SU-DHL-6 (cell line): Measurements from ENCODE around the gene PPFIA2.

Source experiments
- H2AFZ ChIP-seq: fragments of 200-600 bp; sonication (generic); 2 replicates; pipeline ENCODE4 v1.6.1; 2014; ENCODE audit warnings: low read depth, mild to moderate bottlenecking, moderate library complexity, mixed read lengths, antibody characterized with exemption, low read length; ENCODE audit not compliant: severe bottlenecking
- H3F3A ChIP-seq: fragments of 200-600 bp; shearing (Covaris generic); 2 replicates; pipeline ENCODE4 v1.6.0; 2016; ENCODE audit warnings: antibody characterized with exemption, mild to moderate bottlenecking; ENCODE audit not compliant: insufficient read depth
- H3K27ac ChIP-seq: fragments of 200-600 bp; sonication (generic); 2 replicates; pipeline ENCODE4 v1.5.1; 2016; ENCODE audit warnings: low read depth, mild to moderate bottlenecking, low read length, moderate library complexity, mixed read lengths
- H3K27me3 ChIP-seq: fragments of 200-600 bp; sonication (generic), shearing (Covaris generic); 2 replicates; pipeline ENCODE4 v1.6.0; 2014; ENCODE audit warnings: mild to moderate bottlenecking, low read length
- H3K36me3 ChIP-seq: fragments of 200-600 bp; sonication (generic); 2 replicates; pipeline ENCODE4 v1.6.1; 2014; ENCODE audit warnings: mild to moderate bottlenecking, low read length, mixed read lengths
- H3K4me2 ChIP-seq: fragments of 300-600, 200-600 bp; shearing (Covaris generic), sonication (generic); 2 replicates; pipeline ENCODE4 v1.6.0; 2014; ENCODE audit warnings: low read length, low read depth, mild to moderate bottlenecking; ENCODE audit not compliant: poor library complexity, severe bottlenecking
- H3K4me3 ChIP-seq: fragments of 200-600 bp; sonication (generic); 2 replicates; pipeline ENCODE4 v1.5.1; 2014; ENCODE audit warnings: antibody characterized with exemption, low read length, mild to moderate bottlenecking, mixed read lengths; ENCODE audit not compliant: insufficient read depth, poor library complexity, severe bottlenecking
- H3K79me2 ChIP-seq: fragments of 200-600 bp; sonication (generic); 2 replicates; pipeline ENCODE4 v1.6.1; 2014; ENCODE audit warnings: mild to moderate bottlenecking, low read length, moderate library complexity; ENCODE audit not compliant: insufficient read depth
- H3K9ac ChIP-seq: fragments of 200-600 bp; sonication (generic); 2 replicates; pipeline ENCODE4 v1.7.0; 2014; ENCODE audit warnings: mild to moderate bottlenecking, low read length
- H3K9me2 ChIP-seq: fragments of 200-600 bp; sonication (generic); replicated peaks from 2 replicates; pipeline ENCODE4 v1.6.1; 2014; ENCODE audit warnings: low read length; ENCODE audit not compliant: insufficient read depth
- H3K9me3 ChIP-seq: fragments of 200-600 bp; sonication (generic); 2 replicates; pipeline ENCODE4 v1.6.1; 2014; ENCODE audit warnings: low read length, mixed read lengths; ENCODE audit not compliant: insufficient read depth
- H4K20me1 ChIP-seq: fragments of 200-600 bp; sonication (generic); 2 replicates; pipeline ENCODE4 v1.6.1; 2014; ENCODE audit warnings: low read depth, mild to moderate bottlenecking, antibody characterized with exemption, low read length, moderate library complexity, mixed read lengths
- EZH2phosphoT487 ChIP-seq: fragments of 200-600 bp; sonication (generic), shearing (Covaris generic); conservative IDR thresholded peaks from 2 replicates; pipeline ENCODE4 v1.6.1; 2018; ENCODE audit warnings: mild to moderate bottlenecking, antibody characterized with exemption, low read length, moderate library complexity, mixed read lengths
- TF ChIP-seq, protein P1 (sequence below): fragments of 200-600 bp; sonication (generic); IDR thresholded peaks from one replicate; pipeline ENCODE4 v1.5.1; 2017; ENCODE audit warnings: antibody characterized with exemption, mild to moderate bottlenecking, low read length, moderate library complexity; ENCODE audit not compliant: insufficient read depth, poor library complexity, severe bottlenecking

Gene PPFIA2

DNA sequence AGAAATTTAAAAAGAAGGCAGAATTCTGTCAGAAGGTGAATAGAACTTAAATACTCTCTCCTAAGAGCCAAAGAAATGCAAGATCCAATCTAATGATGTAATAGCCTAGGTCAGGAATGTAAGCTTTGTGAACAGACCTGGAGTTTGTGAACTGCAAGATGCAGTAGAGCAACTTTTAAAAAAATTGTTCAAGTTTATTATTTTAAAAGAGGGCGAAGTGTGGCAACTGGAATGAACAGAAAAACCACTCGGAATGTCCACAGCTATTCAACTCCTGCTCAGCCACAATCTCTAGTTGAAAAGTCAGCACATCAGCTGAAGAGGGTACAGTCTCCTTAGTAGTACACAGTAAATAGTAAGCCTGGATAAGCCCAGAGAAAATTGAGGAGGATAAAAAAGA lies 228.8 kb downstream of the PPFIA2 start:
- H3K9ac ChIP-seq, result no peak overlapping the region
- H3K9me3 ChIP-seq, result no peaks in the 10 kb centered on the region
- H3K4me2 ChIP-seq, result no peak overlapping the region
- no peak overlapping the region for H3K4me3 ChIP-seq
- TF ChIP-seq, protein P1, sequence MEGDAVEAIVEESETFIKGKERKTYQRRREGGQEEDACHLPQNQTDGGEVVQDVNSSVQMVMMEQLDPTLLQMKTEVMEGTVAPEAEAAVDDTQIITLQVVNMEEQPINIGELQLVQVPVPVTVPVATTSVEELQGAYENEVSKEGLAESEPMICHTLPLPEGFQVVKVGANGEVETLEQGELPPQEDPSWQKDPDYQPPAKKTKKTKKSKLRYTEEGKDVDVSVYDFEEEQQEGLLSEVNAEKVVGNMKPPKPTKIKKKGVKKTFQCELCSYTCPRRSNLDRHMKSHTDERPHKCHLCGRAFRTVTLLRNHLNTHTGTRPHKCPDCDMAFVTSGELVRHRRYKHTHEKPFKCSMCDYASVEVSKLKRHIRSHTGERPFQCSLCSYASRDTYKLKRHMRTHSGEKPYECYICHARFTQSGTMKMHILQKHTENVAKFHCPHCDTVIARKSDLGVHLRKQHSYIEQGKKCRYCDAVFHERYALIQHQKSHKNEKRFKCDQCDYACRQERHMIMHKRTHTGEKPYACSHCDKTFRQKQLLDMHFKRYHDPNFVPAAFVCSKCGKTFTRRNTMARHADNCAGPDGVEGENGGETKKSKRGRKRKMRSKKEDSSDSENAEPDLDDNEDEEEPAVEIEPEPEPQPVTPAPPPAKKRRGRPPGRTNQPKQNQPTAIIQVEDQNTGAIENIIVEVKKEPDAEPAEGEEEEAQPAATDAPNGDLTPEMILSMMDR, result no peak
- no peak overlapping the region for H2AFZ ChIP-seq
- H3K27ac ChIP-seq, result no peak overlapping the region
- no peaks in the 10 kb centered on the region for H3K9me2 ChIP-seq
- no peaks in the 10 kb centered on the region for H3K79me2 ChIP-seq
- H3K27me3 ChIP-seq, result no peaks in the 10 kb centered on the region
- no peaks in the 10 kb centered on the region for H3F3A ChIP-seq
- H4K20me1 ChIP-seq, result no peaks in the 10 kb centered on the region
- no peaks in the 10 kb centered on the region for H3K36me3 ChIP-seq

DNA sequence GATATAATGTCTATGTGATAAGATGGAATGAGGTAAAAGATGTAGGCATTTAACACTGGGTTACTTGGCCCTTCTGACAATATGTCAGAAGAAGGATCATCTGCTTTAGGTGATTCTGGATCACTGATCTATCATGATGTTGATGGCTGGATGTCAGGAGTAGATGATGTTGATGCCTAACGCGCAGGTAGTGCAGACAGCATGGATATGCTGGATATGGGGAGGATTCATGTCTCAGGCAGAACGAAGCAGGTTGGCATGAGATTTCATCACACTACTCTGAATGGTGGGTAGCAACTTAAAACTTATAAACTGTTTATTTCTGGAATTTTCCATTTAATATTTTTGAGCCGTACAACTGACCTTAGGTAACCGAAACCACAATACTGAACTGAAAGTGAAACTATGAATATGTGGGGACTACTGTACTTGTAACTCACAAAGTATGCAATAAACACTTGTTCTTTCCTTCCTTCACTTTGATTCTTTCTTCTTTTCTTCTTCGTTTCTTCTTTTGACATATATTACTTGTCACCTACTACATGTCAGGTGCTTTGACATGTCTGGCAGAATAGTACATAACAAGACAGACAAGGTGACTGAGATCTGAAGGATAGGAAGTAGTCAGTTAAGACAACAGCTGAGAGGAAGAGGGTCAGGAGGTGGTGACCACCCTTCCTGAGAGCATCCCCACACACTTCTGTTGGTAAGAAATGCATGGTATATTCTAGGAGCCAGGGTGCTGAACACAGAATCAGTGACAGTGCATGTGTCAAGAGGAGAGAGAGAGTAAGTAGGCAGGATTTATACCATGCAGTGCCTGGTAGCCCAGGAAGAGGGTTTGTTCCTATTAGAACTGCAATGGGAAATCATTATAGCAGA lies 238.8 kb downstream of the PPFIA2 start:
- H3K27ac ChIP-seq, result no peak overlapping the region
- no peak overlapping the region for H3K9ac ChIP-seq
- TF ChIP-seq, protein P1, result no peak
- no peak for TF ChIP-seq EZH2phosphoT487
- H3K79me2 ChIP-seq, result no peaks in the 10 kb centered on the region
- no peaks in the 10 kb centered on the region for H3F3A ChIP-seq
- no peaks in the 10 kb centered on the region for H4K20me1 ChIP-seq
- no peak overlapping the region for H3K4me3 ChIP-seq
- H3K9me2 ChIP-seq, result no peaks in the 10 kb centered on the region
- no peak overlapping the region for H2AFZ ChIP-seq
- H3K4me2 ChIP-seq, result no peak overlapping the region
- no peaks in the 10 kb centered on the region for H3K9me3 ChIP-seq
- H3K27me3 ChIP-seq, result no peaks in the 10 kb centered on the region
- H3K36me3 ChIP-seq, result no peaks in the 10 kb centered on the region

DNA sequence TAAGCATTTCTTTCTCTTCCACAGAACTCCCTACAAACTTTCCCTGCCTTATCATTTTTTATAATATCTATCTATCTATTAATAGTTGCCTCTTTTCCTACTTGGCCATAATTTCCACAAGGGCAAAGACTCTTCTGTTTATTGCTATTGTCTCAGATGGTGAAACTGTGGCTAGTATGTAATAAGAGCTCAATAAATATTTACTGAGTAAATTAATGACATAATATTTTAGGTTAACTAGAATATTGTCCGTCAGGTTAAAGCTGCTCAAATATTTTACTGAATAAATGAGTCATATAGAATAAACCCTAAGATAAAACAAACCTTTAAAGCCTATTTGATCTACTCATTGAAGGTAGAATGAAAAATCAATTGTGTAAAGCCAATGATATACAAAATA lies 240.5 kb downstream of the PPFIA2 start:
- Histone ChIP-seq H3K9me3 (no peaks in the 10 kb centered on the region), H3F3A (no peaks in the 10 kb centered on the region), H3K9me2 (no peaks in the 10 kb centered on the region), H3K27me3 (no peaks in the 10 kb centered on the region), H3K4me3 (no peak overlapping the region), H4K20me1 (no peaks in the 10 kb centered on the region), H2AFZ (no peak overlapping the region), H3K4me2 (no peak overlapping the region), H3K9ac (no peak overlapping the region), H3K27ac (no peak overlapping the region), H3K36me3 (no peaks in the 10 kb centered on the region), H3K79me2 (no peaks in the 10 kb centered on the region)
- no peak for TF ChIP-seq EZH2phosphoT487
- TF ChIP-seq, protein P1, result no peak
